GM18873 (cell line): ENCODE results near the gene SIX2.

ENCODE experiments used
- ATAC-seq: cut with Tn5 transposase; IDR thresholded peaks from one replicate; pipeline ENCODE4 v1.9.1; 2021; ENCODE audit warnings: mild to moderate bottlenecking, moderate library complexity, moderate number of reproducible peaks; ENCODE audit not compliant: unreplicated experiment, low FRiP score

Gene SIX2

DNA sequence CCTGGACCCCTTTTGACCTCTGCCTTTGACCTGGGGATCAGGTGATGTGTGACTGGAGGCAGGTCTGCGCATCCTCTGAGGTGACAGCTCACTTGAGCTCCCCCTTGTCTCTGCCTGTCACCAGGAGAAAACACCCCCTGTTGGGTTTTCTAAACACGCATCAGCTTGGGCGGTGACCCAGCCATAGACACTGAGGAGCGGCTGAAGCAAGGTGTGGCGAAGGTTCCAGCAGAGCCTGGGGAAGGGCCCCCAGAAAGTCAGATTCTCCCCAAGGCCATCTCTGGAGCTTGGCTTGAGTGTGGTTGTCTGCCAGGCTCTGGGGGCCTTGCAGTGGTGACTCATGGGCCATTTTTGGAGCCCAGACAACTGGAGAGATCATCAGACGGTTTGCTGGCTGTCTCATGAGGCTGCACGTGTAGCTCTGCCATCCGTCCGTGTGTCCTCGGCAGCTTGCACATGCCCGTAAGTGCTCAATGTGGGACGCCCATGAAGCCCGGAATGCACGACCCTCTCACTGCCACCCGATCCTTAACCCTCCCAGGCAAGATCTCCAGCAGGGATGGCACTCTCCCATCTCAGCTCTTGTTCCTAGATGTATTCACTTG is 38.3 kb downstream of the SIX2 start:
- ATAC-seq: no peak

DNA sequence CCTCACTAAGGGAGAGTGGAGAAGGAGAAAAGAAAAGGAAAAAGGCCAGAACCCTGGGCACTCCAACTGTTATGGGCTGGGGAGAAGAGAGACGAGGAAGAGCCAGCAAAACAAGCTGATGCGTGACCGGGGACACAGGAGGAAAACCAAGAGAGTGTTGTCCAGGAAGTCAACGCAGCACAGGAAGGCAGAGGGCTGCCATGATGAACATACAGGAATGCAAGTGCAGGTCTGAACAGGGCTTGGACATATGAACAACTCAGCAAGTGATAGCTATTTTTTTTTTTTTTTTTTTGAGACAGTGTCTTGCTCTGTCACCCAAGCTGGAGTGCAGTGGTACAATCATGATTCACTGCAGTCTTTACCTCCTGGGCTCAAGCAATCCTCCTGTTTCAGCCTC is 39.3 kb downstream of the SIX2 start:
- no peak for ATAC-seq

DNA sequence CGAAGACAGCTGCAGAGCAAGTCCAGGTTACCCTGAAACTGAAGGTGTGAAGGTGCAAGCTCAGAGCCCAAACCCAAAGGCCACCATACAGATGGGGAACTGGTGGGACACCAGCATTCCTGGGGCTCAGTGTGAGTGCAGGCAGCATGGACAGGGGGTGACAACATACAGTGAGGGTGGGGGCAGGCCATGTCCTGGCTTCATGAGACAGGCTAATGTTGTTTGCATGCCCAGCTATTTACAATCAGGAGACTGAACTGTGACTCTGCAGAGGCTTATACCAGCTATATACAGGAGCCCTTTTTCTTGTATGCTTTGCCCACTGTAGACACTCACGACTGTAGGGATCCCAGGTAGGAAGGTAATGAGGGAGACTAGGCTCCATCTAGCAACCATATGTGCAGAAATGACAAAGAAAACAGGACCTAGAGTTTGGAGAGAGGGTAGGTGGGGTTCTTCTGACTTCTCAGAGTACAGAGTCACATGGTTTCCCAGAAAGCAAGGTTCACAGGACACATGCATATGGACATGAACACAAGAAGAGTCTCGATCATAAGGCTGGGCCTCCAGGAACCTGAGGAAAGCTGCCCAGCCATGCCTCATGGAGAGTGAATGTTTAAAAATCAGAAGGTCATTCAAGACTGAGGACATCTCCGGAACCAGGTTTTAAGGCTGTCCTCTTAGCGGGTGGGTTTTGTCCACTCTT is 41.4 kb downstream of the SIX2 start:
- no peak for ATAC-seq

DNA sequence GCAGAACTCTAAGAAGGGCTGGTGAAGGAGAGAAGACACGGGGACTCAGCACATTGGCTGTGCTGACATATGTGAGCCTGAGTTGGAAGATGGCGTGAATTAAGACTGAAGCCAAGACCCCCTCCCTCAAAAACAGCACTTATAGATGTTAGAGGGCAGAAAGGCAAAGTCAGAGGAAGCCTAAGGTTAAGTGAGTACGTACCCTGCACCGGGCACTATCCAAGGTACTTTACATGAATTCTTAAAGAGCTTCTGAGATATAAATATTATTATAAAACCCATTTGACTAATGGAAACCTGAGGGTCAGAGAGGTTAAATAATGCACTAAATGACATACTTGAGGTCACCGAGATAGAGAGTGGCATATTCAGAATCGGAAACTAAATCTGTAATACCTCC is 42.2 kb downstream of the SIX2 start:
- no peak for ATAC-seq

DNA sequence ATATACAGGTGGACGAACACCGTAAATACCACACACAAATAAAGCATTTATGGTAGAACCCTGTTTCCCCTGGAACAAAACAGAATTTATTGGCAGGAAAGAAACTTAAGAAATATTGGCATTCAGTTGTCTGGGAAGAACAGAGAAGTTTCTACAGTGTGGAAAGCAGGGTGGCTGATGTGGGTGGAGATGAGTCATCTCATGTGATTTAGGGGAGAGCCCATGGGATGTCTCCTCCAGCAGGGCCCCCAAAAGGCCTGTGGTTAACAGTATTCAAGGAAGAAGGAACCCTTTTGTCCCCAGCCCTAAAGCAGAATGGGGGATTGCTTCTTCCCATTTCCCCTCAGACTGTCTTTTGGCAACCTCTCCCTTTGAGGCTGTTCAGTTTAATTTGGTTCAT is 43.6 kb downstream of the SIX2 start:
- no peak for ATAC-seq

DNA sequence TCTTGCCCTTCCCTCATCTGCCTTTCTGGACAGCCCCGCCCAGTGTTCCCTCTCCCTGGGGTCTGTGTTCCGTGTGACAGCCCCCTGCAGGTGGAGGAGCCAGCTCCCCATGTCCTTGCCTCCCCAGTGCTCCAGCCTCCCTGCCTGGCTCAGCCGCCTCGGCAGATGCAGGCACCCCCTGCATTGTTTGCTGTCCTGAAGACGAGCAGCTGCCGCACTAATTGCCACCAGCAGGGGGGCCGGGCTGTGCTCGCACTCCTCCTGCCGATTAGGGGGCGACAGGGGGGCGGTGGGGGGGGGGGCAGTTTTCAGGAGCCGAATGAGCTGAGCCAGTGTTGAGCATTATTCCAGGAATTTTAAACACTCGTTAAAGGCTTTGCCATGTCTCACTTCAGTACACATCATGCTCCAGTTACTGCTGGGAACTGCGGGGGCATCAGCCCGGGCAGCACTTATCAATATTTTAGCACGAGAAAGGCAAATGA is 44.5 kb downstream of the SIX2 start:
- ATAC-seq: no peak

DNA sequence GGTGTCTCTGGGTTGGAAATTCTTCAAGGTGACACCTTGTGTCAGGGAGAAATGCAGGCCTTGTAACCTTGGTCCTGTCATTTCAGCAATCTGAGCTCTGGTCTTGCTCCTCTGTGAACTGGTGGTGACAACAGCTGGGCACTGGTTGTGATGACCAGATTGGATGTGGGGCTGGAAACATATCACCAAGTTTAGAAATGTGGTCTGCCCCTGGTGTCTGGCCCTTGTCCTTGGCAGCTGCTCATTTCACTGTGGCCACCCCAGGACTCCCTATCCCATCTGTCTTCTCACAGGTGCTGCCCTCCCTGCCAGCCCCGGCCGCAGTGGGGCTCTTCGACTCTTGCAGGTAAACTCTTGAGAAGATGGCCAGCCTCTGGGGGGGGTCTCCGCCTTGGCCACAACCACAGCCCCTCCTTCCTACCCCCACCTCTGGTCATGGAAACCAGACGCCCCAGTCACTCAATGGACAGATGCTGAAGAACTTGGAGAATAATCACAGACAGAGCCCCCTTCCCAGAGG is 47.0 kb downstream of the SIX2 start:
- no peak for ATAC-seq

DNA sequence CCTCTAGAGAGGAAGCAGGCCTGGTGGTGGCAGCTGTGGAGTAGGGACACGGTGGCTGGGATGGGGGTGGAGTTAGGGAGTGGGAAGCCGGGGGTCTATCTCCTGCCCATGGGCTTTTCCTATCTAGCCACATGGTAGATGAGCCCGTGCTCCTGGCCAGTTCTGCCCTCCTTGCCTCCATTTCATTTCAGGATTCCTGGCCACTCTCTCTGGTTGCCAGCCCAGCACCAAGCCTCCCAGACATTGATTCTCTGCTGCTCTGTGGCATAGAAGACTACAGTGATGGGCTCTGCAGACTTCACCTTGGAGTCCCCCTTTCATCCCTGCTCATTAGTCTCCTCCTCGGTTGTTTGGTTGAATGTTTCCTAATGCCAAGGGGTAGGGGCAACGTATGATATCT is 48.4 kb downstream of the SIX2 start:
- no peak for ATAC-seq

DNA sequence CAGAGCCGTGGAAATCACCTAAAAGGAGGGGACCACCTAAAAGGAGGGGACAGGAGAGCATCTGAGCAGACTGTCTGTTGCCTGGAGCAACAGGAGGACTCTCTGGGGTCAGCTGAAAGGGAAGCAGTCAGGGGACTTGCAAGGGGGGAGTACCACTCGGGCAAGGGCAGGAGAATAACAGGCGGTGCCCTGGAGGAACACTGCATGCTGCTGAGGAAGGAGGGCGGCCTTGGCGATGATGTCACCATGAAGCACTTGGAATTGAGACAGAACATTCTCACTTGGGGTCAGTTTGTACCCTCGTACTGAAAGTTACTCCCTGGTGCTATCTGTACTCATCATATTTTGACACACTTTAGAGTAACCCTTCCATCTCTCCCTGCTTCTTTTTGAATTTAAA is 49.4 kb downstream of the SIX2 start:
- no peak for ATAC-seq

DNA sequence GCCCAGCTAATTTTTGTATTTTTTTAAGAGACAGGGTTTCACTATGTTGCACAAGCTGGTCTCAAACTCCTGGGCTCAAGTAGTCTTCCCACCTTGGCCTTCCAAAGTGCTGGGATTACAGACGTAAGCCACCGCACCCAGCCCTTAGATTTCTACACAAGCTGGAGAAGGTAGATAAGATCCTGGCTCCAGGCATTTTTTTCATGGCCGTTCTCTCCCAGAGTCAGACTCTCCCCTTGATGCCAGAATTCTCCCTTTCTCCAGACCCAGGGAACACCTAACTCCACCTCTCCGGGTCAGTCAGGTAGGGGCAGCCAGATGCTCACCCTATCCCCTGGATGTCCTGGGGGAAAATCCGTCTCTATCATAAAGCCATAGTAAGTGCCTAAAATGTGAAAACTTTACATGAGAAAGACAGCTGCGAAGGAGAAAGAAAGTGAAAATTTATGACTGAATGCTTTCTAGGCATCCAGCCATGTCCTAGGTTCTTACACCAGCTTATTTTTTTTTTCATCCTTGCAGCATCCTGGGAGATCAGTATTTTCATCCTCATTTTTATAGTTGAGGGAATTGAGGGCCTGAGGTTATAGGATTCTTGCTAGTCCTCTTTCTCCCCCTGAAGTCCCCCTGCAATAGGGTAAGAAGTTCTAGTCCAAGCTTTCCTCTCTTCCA is 51.5 kb downstream of the SIX2 start:
- no peak for ATAC-seq

DNA sequence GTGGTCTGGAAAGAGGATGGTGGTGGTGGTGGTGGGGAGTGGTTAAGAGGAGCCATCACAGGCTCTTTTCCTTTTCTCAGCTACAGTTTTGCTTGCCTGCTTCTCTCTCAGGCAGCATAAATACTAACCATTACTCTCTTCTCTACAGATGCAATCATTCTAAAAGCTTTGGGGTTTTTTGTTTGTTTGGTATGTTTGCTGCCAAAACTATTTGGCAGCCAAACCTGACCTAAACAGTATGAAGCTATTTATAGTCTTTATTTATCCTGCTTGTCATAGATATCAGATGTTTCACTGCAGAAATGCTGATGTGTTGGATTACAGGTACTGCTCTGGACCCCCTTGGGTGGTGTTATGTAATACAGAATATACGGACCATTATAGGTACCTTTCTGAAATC is 52.4 kb downstream of the SIX2 start:
- ATAC-seq: no peak

DNA sequence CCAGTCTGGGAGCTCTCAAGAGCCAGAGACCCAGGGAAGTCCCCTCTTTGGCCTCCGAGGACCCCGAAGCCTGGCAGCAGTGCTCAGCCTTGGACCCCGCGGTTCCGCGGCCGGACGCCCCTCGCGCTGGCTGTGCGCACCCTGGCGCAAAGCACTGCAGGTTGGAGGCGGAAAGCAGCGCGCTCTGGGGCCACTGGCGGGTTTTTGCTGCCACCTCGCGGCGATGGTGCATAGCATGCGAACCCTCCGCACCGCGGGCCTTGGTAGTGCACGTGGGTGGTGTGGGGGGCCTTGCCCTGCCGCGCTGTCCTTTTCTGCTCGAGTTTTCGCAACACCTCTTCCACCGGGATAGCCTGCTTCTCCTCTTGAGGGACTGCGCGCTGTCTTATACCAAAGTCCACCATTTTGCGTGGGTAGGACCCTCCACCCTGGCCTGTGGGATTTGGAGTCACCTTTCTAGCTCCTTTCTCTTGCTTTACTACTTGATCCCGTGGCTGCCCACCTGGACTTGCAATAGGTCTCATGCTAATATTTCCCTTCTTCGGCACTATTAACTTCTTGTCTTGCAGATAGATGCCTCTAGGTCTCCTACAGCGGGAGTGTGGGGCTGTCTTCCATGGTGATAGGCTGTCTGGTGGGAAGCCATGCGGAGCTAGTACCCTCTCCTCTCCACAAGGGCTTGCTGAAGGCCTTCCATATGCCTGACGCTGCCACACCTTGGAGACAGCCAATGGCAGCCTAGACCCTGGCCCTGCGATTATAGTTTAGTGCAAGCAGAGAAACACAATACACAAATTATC is 53.5 kb downstream of the SIX2 start:
- ATAC-seq: no peak
